Large intestine (tissue), 3 donors: ENCODE results near the gene ZNF710. TPM values are rescaled to one million over a fixed set of nuclear protein-coding genes. Genes with fewer than 3 reads are reported as not detected.

Experiments
- DNase-seq, 2 donors: peaks; one replicate each; pipeline versions ENCODE4 v3.0.0 to v3.0.0-alpha.2; 2013
- H3K27ac ChIP-seq: one replicate; pipeline ENCODE4 v1.5.1; 2013; ENCODE audit warnings: low read length
- H3K27me3 ChIP-seq: 2 replicates; pipeline ENCODE4 v1.6.1; 2013; ENCODE audit warnings: low read length; ENCODE audit not compliant: control insufficient read depth, insufficient read depth
- H3K36me3 ChIP-seq: 2 replicates; pipeline ENCODE4 v1.6.1; 2013; ENCODE audit warnings: low read length; ENCODE audit not compliant: control insufficient read depth, insufficient read depth
- H3K4me1 ChIP-seq: one replicate; pipeline ENCODE4 v1.6.1; 2013; ENCODE audit warnings: low read length; ENCODE audit not compliant: control insufficient read depth, insufficient read depth
- H3K4me3 ChIP-seq: one replicate; pipeline ENCODE4 v1.5.1; 2013; ENCODE audit warnings: low read length
- H3K9me3 ChIP-seq: one replicate; pipeline ENCODE4 v1.6.1; 2013; ENCODE audit warnings: mild to moderate bottlenecking, low read depth, low read length, moderate library complexity; ENCODE audit not compliant: control insufficient read depth
- WGBS: methylation state at CpG from one replicate; pipeline ENCODE4 v1.1.5; 2013; ENCODE audit warnings: low lambda C conversion rate; ENCODE audit not compliant: insufficient coverage; 5-methylcytosine and 5-hydroxymethylcytosine counted together
- polyA plus RNA-seq: library from polyadenylated mRNA; unstranded; fragments of 120-200 nt; gene quantifications from one replicate; pipeline ENCODE4 v1.2.1, GENCODE V29; 2013

Gene ZNF710
- polyA plus RNA-seq, 1 donor: 22.6 TPM

DNA sequence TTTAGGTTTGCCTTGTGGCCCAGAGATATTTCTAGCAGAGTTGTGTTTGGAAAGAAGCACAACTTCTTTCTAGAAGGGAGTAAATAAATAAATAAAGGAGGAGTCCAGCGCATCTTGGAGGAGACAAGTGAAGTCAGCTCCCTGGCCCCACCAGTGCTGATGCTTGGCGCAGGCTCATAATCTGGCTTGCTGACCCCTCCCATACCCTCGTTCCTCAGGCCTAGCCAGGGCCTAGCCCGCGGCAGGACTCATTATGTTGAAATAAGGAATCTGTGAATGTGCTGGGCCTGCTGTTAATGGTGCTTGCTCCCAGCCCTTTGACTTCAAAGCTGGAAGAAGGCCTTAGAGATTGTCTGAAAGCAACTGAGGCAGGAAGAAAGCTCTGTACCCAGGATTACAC is 3.1 kb downstream of the ZNF710 start:
- H3K27me3 ChIP-seq: no peaks in the 10 kb centered on the region
- WGBS: no CpG with 5 or more reads among the region's 5 CpGs
- H3K27ac ChIP-seq: peak overlapping the region; percentile 87
- H3K9me3 ChIP-seq: no peaks in the 10 kb centered on the region
- H3K4me1 ChIP-seq: peaks cover 32% of the 10 kb centered on the region
- peaks cover 3% of the 10 kb centered on the region for H3K36me3 ChIP-seq
- no peak overlapping the region for H3K4me3 ChIP-seq
- DNase-seq: no peak

DNA sequence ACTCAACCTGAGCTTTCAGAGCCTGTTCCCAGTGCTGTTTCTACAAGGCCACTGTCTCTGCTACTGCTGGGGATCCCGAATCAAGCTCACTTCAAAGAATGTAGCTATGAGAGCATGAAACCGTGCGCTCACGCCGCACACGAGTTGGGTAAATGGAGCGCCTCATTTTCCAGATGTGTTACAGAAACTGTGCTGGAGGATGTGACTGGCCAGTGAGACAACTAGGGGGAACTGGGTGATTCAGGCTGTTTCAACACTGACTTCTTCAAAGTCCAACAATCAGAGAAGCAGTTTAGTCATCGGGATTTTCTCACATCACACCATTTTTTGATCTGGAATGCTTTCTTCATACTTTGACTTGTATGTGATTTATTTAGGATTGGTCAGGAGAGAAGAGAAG is 3.5 kb downstream of the ZNF710 start:
- H3K4me1 ChIP-seq: peaks cover 27% of the 10 kb centered on the region
- no peaks in the 10 kb centered on the region for H3K27me3 ChIP-seq
- peak overlapping the region; percentile 87 for H3K27ac ChIP-seq
- peaks cover 3% of the 10 kb centered on the region for H3K36me3 ChIP-seq
- DNase-seq: peak in 1 of 2 donors; percentile 60
- H3K9me3 ChIP-seq: no peaks in the 10 kb centered on the region
- WGBS: no CpG with 5 or more reads among the region's 8 CpGs
- H3K4me3 ChIP-seq: no peak overlapping the region

GRCh38 chr15:90006217-90007075 is 5.3 kb downstream of the ZNF710 start:
- WGBS: no CpG with 5 or more reads among the region's 4 CpGs
- Histone ChIP-seq H3K4me3 (no peak overlapping the region), H3K27me3 (no peaks in the 10 kb centered on the region), H3K9me3 (peaks cover 3% of the 10 kb centered on the region), H3K27ac (no peak overlapping the region), H3K4me1 (peaks cover 23% of the 10 kb centered on the region), H3K36me3 (peaks cover 3% of the 10 kb centered on the region)
- DNase-seq: no peak

- peaks cover 9% of the 10 kb centered on the region for H3K9me3 ChIP-seq
- H3K27ac ChIP-seq: no peak overlapping the region
- no peak for DNase-seq
- H3K27me3 ChIP-seq: no peaks in the 10 kb centered on the region
- 100% methylated on average over 2 of the region's 4 CpGs for WGBS
- H3K4me3 ChIP-seq: no peak overlapping the region
- peaks cover 23% of the 10 kb centered on the region for H3K4me1 ChIP-seq
- H3K36me3 ChIP-seq: peaks cover 3% of the 10 kb centered on the region
Measured at GRCh38 chr15:90007076-90007460, 5.9 kb downstream of the ZNF710 start.

- DNase-seq: no peak
- Histone ChIP-seq H3K27ac (no peak overlapping the region), H3K36me3 (peaks cover 3% of the 10 kb centered on the region), H3K27me3 (no peaks in the 10 kb centered on the region), H3K4me3 (no peak overlapping the region), H3K4me1 (peaks cover 19% of the 10 kb centered on the region), H3K9me3 (peaks cover 10% of the 10 kb centered on the region)
- 100% methylated on average over 4 of the region's 7 CpGs for WGBS
Measured at GRCh38 chr15:90008607-90009006, 7.5 kb downstream of the ZNF710 start.

DNA sequence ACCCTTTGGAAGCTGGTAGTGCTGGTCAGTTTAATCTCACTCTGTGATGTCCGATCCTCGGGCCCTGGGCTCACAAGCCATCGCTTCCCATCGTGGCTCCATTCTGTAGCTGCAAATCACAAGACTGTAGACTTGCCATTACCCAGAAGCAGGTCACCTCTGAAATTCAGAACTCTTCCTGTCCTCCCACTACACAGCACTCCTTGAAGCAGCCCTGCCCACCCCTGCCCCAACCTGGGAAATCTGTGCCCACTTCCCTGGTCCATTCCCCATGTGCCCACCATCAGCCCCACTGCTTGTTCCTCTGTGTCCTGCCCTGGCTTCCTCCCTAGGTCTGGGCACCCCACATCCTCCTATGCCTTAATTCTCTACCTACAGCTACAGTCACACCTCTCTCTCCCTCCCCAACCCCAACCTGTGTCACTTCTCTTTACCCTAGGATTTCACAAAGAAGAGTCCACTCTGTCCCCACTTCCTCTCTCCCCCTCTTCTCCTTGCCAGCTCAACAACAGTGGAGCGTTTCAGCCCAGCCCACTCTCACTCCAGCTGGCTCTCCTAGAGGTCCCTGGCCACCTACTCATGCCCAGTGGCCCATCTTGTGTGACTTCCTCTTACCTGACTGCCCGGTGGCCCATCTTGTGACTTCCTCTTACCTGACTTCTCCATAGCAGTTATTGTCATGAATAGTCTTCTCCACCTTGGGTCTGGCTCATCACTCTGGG is 8.3 kb downstream of the ZNF710 start:
- H3K27ac ChIP-seq: no peak overlapping the region
- peaks cover 2% of the 10 kb centered on the region for H3K36me3 ChIP-seq
- H3K27me3 ChIP-seq: no peaks in the 10 kb centered on the region
- no CpG with 5 or more reads among the region's 6 CpGs for WGBS
- no peak for DNase-seq
- H3K4me3 ChIP-seq: no peak overlapping the region
- peaks cover 18% of the 10 kb centered on the region for H3K4me1 ChIP-seq
- H3K9me3 ChIP-seq: peaks cover 10% of the 10 kb centered on the region

DNA sequence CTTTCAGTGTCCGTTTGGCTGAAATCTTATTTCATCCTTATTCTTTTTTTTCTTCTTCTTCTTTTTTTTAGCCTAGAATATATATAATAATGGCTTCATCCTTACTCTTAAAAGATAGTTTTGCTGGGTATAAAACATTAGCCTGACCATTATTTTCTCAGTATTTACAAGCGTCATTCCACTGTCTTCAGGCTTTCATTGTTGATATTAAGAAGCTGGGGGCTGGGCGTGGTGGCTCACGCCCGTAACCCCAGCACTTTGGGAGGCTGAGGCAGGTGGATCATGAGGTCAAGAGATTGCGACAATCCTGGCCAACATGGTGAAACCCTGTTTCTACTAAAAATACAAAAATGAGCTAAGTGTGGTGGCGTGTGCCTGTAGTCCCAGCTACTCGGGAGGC is 10.6 kb downstream of the ZNF710 start:
- WGBS: 100% methylated on average over 1 of the region's 8 CpGs
- Histone ChIP-seq H3K27me3 (no peaks in the 10 kb centered on the region), H3K4me3 (no peak overlapping the region), H3K36me3 (no peaks in the 10 kb centered on the region), H3K4me1 (peaks cover 8% of the 10 kb centered on the region), H3K27ac (no peak overlapping the region), H3K9me3 (peaks cover 10% of the 10 kb centered on the region)
- no peak for DNase-seq

DNA sequence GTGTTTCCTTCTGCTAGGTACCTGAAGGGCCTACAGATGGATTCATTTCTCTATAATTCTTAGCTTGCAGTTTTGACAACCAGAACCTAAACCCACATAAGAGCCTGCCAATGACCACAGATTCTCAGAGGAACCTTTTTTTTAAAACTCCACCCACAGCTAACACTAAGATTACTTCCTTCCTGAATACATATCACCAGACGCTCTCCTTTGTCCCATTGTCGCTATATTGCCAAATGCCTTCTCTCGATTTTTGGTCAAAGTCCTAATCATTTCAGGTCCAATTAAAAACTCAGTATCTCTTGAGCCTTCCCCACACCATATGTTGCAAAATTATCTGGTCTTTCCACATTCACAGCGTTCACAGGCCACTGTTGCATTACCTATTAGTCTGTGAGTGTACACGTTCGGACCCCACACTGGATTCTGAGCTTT is 12.4 kb downstream of the ZNF710 start:
- Histone ChIP-seq H3K27ac (peak overlapping the region; percentile 21), H3K9me3 (peaks cover 10% of the 10 kb centered on the region), H3K4me3 (no peak overlapping the region), H3K4me1 (peaks cover 16% of the 10 kb centered on the region), H3K36me3 (no peaks in the 10 kb centered on the region), H3K27me3 (no peaks in the 10 kb centered on the region)
- 62% methylated on average over 5 of the region's 6 CpGs for WGBS
- peak in 1 of 2 donors; percentile 48 for DNase-seq

DNA sequence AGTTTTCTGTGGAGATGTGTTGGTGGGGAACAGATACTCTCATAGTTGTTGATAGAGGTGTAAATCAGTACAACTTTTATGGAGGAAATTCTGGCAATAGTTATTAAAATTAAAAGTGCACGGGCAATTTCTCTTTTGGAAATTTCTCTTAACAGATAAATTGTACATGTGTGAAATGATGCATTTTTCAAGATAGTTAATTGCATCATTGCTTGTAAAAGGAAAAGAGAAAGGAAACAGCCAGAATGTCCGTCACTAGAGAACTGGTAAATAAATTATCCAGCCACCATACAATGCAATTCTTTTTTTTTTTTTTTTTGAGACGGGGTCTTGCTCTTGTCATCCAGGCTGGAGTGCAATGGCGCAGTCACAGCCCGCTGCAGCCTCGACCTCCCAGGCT is 14.2 kb downstream of the ZNF710 start:
- WGBS: 83% methylated on average over 1 of the region's 6 CpGs
- Histone ChIP-seq H3K27ac (no peak overlapping the region), H3K4me1 (peaks cover 29% of the 10 kb centered on the region)

GRCh38 chr15:90015749-90016148 is 14.6 kb downstream of the ZNF710 start:
- H3K36me3 ChIP-seq: no peaks in the 10 kb centered on the region
- no peak overlapping the region for H3K27ac ChIP-seq
- no CpG with 5 or more reads among the region's 8 CpGs for WGBS
- peaks cover 33% of the 10 kb centered on the region for H3K4me1 ChIP-seq
- no peak overlapping the region for H3K4me3 ChIP-seq
- H3K9me3 ChIP-seq: peaks cover 10% of the 10 kb centered on the region
- DNase-seq: no peak
- H3K27me3 ChIP-seq: no peaks in the 10 kb centered on the region

More for the DNA sequence above, 14.2 kb downstream of the ZNF710 start:
- Histone ChIP-seq H3K27me3 (no peaks in the 10 kb centered on the region), H3K4me3 (no peak overlapping the region), H3K9me3 (peaks cover 10% of the 10 kb centered on the region), H3K36me3 (no peaks in the 10 kb centered on the region)
- no peak for DNase-seq
